ENCODE data around the gene SELENOV. TPM values are rescaled to one million over a fixed set of nuclear protein-coding genes. Genes with fewer than 3 reads are reported as not detected.

The SELENOV gene
- total RNA-seq, 1 donor, result not detected

DNA sequence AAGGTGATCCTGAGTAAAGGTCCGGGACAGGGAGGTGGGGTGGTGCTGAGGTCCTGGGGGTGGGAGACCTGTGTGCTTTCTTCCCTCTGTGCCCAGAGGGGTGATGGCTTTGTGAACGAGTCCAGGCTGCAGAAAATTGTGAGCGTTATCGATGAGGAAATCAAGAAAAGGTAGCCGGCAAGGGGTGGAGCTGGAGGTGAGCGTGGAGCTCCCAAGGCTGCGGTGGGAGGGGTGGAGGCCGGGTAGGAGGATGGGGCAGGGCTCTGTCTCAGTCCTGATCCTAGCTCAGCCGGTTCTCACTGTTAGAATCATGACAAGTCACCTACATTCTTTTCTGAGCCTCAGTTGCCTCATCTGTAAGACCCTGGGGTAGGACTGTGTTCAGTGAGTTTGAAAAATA, 4.0 kb downstream of the SELENOV start:
- Histone ChIP-seq H3K4me1 (ENCODE audit: insufficient read depth, low read length) (no peaks in the 10 kb centered on the region), H3K27ac (ENCODE audit: low read depth, low read length) (no peak overlapping the region), H3K4me3 (ENCODE audit: insufficient read depth, low read length) (no peak overlapping the region), H3K9me3 (ENCODE audit: low read depth, low read length) (no peaks in the 10 kb centered on the region), H3K4me2 (ENCODE audit: insufficient read depth, low read length) (no peak overlapping the region), H3K27me3 (ENCODE audit: insufficient read depth, low read length) (peaks cover 40% of the 10 kb centered on the region), H3K79me2 (ENCODE audit: insufficient read depth, low read length) (no peaks in the 10 kb centered on the region), H4K20me1 (ENCODE audit: insufficient read depth, low read length) (no peaks in the 10 kb centered on the region), H3K36me3 (ENCODE audit: insufficient read depth, low read length) (no peaks in the 10 kb centered on the region), H2AFZ (ENCODE audit: low read length) (no peak overlapping the region)
- DNase-seq (ENCODE audit: insufficient read length, low spot score, missing footprints), result no peak
- TF ChIP-seq, protein P1, sequence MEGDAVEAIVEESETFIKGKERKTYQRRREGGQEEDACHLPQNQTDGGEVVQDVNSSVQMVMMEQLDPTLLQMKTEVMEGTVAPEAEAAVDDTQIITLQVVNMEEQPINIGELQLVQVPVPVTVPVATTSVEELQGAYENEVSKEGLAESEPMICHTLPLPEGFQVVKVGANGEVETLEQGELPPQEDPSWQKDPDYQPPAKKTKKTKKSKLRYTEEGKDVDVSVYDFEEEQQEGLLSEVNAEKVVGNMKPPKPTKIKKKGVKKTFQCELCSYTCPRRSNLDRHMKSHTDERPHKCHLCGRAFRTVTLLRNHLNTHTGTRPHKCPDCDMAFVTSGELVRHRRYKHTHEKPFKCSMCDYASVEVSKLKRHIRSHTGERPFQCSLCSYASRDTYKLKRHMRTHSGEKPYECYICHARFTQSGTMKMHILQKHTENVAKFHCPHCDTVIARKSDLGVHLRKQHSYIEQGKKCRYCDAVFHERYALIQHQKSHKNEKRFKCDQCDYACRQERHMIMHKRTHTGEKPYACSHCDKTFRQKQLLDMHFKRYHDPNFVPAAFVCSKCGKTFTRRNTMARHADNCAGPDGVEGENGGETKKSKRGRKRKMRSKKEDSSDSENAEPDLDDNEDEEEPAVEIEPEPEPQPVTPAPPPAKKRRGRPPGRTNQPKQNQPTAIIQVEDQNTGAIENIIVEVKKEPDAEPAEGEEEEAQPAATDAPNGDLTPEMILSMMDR (IDR thresholded peaks at IDR 0.05; ENCODE audit: extremely low read depth, low read depth, low read length), result no peak

DNA sequence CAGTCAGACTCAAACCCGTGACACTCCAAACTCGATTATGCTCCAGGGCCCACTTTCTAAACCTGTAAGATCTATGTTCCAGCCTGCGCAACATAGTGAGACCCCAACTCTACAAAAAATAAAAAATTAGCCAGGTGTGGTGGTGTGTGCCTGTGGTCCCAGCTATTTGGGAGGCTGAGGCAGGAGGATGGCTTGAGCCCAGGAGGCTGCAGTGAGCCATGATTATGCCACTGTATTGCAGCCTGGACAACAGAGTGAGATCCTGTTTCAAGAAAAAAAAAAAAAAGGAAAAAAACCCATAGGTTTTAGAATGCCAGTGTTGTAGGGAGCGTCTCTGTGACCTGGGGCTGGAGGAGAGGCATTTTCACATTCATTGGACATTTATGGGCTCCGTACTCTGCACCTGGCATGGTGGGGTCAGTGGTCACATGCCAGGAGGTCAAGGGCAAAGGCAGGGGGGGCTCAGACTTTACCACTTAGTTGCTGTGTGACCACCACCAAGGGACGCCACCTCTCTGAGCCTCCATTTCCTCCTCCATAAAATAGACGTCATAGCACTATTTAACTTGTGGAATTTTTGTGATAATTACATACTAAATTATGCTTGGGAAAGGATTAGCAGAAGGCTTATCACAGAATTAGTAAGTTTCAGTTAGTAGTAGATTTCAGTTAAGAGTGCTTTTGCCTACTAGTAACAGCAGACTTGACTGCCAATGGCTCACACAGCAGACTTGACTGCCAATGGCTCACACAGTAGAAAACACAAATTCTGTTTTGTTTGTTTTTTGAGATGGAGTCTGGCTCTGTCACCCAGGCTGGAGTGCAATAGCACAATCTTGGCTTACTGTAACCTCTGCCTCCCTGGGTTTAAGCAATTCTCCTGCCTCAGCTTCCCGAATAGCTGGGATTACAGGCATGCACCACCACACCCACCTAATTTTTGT, 5.9 kb downstream of the SELENOV start:
- no peaks in the 10 kb centered on the region for H3K4me1 ChIP-seq (ENCODE audit: insufficient read depth, low read length)
- H4K20me1 ChIP-seq (ENCODE audit: insufficient read depth, low read length), result no peaks in the 10 kb centered on the region
- DNase-seq (ENCODE audit: insufficient read length, low spot score, missing footprints), result no peak
- H3K4me3 ChIP-seq (ENCODE audit: insufficient read depth, low read length), result no peak overlapping the region
- H2AFZ ChIP-seq (ENCODE audit: low read length), result no peak overlapping the region
- H3K27me3 ChIP-seq (ENCODE audit: insufficient read depth, low read length), result peaks cover 21% of the 10 kb centered on the region
- no peak overlapping the region for H3K4me2 ChIP-seq (ENCODE audit: insufficient read depth, low read length)
- H3K27ac ChIP-seq (ENCODE audit: low read depth, low read length), result no peak overlapping the region
- no peaks in the 10 kb centered on the region for H3K9me3 ChIP-seq (ENCODE audit: low read depth, low read length)
- H3K36me3 ChIP-seq (ENCODE audit: insufficient read depth, low read length), result no peaks in the 10 kb centered on the region
- TF ChIP-seq, protein P1 (IDR thresholded peaks at IDR 0.05; ENCODE audit: extremely low read depth, low read depth, low read length), result no peak
- H3K79me2 ChIP-seq (ENCODE audit: insufficient read depth, low read length), result no peaks in the 10 kb centered on the region

DNA sequence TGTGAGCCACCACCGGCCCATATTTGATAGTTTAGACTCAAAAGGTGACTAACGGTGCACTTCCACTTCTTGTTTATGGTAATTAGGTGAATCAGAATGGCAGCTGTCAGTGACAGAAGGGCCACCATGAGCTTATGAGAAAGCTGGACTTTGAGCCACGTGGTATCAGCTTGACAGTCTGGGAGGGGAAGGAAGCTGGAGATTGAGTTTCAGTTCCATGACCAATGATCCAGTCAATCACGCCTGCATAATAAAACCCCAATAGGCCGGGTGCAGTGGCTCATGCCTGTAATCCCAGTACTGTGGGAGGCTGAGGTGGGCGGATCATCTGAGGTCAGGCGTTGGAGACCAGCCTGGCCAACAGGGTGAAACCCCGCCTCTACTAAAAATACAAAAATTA, 9.6 kb downstream of the SELENOV start:
- Histone ChIP-seq H2AFZ (ENCODE audit: low read length) (no peak overlapping the region), H3K4me3 (ENCODE audit: insufficient read depth, low read length) (no peak overlapping the region), H3K27me3 (ENCODE audit: insufficient read depth, low read length) (no peaks in the 10 kb centered on the region), H3K9me3 (ENCODE audit: low read depth, low read length) (no peaks in the 10 kb centered on the region), H3K27ac (ENCODE audit: low read depth, low read length) (no peak overlapping the region), H3K36me3 (ENCODE audit: insufficient read depth, low read length) (no peaks in the 10 kb centered on the region), H3K4me2 (ENCODE audit: insufficient read depth, low read length) (no peak overlapping the region), H4K20me1 (ENCODE audit: insufficient read depth, low read length) (no peaks in the 10 kb centered on the region), H3K79me2 (ENCODE audit: insufficient read depth, low read length) (peaks cover 2% of the 10 kb centered on the region), H3K4me1 (ENCODE audit: insufficient read depth, low read length) (no peaks in the 10 kb centered on the region)
- TF ChIP-seq, protein P1 (IDR thresholded peaks at IDR 0.05; ENCODE audit: extremely low read depth, low read depth, low read length), result no peak
- DNase-seq (ENCODE audit: insufficient read length, low spot score, missing footprints), result no peak

DNA sequence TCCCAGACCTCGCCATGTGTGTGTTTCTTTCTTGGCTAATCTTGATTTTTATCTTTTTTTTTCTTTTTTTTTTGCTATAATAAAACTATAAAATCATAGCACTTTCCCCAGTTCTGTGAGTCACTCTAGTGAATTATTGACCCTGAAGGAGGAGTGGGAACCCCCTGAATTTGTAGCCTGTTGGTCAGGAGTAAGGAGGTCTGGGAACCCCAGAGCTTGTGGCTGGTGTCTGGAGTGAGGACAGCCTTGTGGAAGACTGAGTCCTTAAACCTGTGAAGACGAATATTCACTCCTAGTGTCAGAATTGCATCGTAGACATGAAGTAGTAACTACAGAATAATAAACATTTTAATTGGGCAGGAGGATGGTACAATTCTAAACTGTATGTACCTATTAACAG, 10.3 kb downstream of the SELENOV start:
- no peaks in the 10 kb centered on the region for H4K20me1 ChIP-seq (ENCODE audit: insufficient read depth, low read length)
- no peaks in the 10 kb centered on the region for H3K36me3 ChIP-seq (ENCODE audit: insufficient read depth, low read length)
- peaks cover 7% of the 10 kb centered on the region for H3K79me2 ChIP-seq (ENCODE audit: insufficient read depth, low read length)
- H2AFZ ChIP-seq (ENCODE audit: low read length), result no peak overlapping the region
- DNase-seq (ENCODE audit: insufficient read length, low spot score, missing footprints), result peak; percentile 68
- H3K4me3 ChIP-seq (ENCODE audit: insufficient read depth, low read length), result no peak overlapping the region
- H3K4me1 ChIP-seq (ENCODE audit: insufficient read depth, low read length), result no peaks in the 10 kb centered on the region
- TF ChIP-seq, protein P1 (IDR thresholded peaks at IDR 0.05; ENCODE audit: extremely low read depth, low read depth, low read length), result no peak
- no peaks in the 10 kb centered on the region for H3K27me3 ChIP-seq (ENCODE audit: insufficient read depth, low read length)
- H3K27ac ChIP-seq (ENCODE audit: low read depth, low read length), result no peak overlapping the region
- H3K4me2 ChIP-seq (ENCODE audit: insufficient read depth, low read length), result no peak overlapping the region
- H3K9me3 ChIP-seq (ENCODE audit: low read depth, low read length), result no peaks in the 10 kb centered on the region
